Measurements from ENCODE around the gene PSMA5.

PSMA5 gene

GRCh38 chr1:109392037-109392787 lies 34.0 kb downstream of the PSMA5 start:
- Mint-ChIP-seq H3K27me3 (ENCODE audit: low read depth) (peaks cover 66% of the 10 kb centered on the region), H3K9me3 (no peaks in the 10 kb centered on the region), H3K36me3 (ENCODE audit: low read depth) (no peaks in the 10 kb centered on the region), H3K4me1 (ENCODE audit: low read depth) (peaks cover 12% of the 10 kb centered on the region), H3K27ac (no peak overlapping the region), H3K4me3 (no peak overlapping the region)

- no peak overlapping the region for H3K27ac Mint-ChIP-seq
- peaks cover 62% of the 10 kb centered on the region for H3K27me3 Mint-ChIP-seq (ENCODE audit: low read depth)
- H3K4me3 Mint-ChIP-seq = no peak overlapping the region
- H3K4me1 Mint-ChIP-seq (ENCODE audit: low read depth) = peaks cover 12% of the 10 kb centered on the region
- no peaks in the 10 kb centered on the region for H3K9me3 Mint-ChIP-seq
- H3K36me3 Mint-ChIP-seq (ENCODE audit: low read depth) = no peaks in the 10 kb centered on the region
Measured at GRCh38 chr1:109391626-109392025, 34.6 kb downstream of the PSMA5 start.

GRCh38 chr1:109391157-109391556 lies 35.1 kb downstream of the PSMA5 start:
- H3K9me3 Mint-ChIP-seq = no peaks in the 10 kb centered on the region
- H3K27me3 Mint-ChIP-seq (ENCODE audit: low read depth) = peaks cover 59% of the 10 kb centered on the region
- no peak overlapping the region for H3K4me3 Mint-ChIP-seq
- no peaks in the 10 kb centered on the region for H3K36me3 Mint-ChIP-seq (ENCODE audit: low read depth)
- no peak overlapping the region for H3K27ac Mint-ChIP-seq
- peaks cover 12% of the 10 kb centered on the region for H3K4me1 Mint-ChIP-seq (ENCODE audit: low read depth)

- Mint-ChIP-seq H3K4me3 (no peak overlapping the region), H3K4me1 (ENCODE audit: low read depth) (peaks cover 13% of the 10 kb centered on the region), H3K36me3 (ENCODE audit: low read depth) (no peaks in the 10 kb centered on the region)
Measured at GRCh38 chr1:109389638-109390341, 36.5 kb downstream of the PSMA5 start.

GRCh38 chr1:109388884-109389637 lies 37.2 kb downstream of the PSMA5 start:
- no peaks in the 10 kb centered on the region for H3K9me3 Mint-ChIP-seq
- H3K4me1 Mint-ChIP-seq (ENCODE audit: low read depth) = peaks cover 13% of the 10 kb centered on the region
- H3K27ac Mint-ChIP-seq = no peak overlapping the region
- H3K4me3 Mint-ChIP-seq = no peak overlapping the region
- no peaks in the 10 kb centered on the region for H3K36me3 Mint-ChIP-seq (ENCODE audit: low read depth)
- H3K27me3 Mint-ChIP-seq (ENCODE audit: low read depth) = peaks cover 39% of the 10 kb centered on the region

More at GRCh38 chr1:109389638-109390341, 36.5 kb downstream of the PSMA5 start:
- peaks cover 46% of the 10 kb centered on the region for H3K27me3 Mint-ChIP-seq (ENCODE audit: low read depth)
- H3K27ac Mint-ChIP-seq = no peak overlapping the region
- no peaks in the 10 kb centered on the region for H3K9me3 Mint-ChIP-seq

- H3K4me3 Mint-ChIP-seq = no peak overlapping the region
- H3K27ac Mint-ChIP-seq = no peak overlapping the region
- peaks cover 13% of the 10 kb centered on the region for H3K4me1 Mint-ChIP-seq (ENCODE audit: low read depth)
- H3K36me3 Mint-ChIP-seq (ENCODE audit: low read depth) = no peaks in the 10 kb centered on the region
- no peaks in the 10 kb centered on the region for H3K9me3 Mint-ChIP-seq
- H3K27me3 Mint-ChIP-seq (ENCODE audit: low read depth) = peaks cover 34% of the 10 kb centered on the region
Measured at GRCh38 chr1:109388208-109388711, 38.0 kb downstream of the PSMA5 start.

GRCh38 chr1:109386054-109386717 lies 40.1 kb downstream of the PSMA5 start:
- H3K9me3 Mint-ChIP-seq = no peaks in the 10 kb centered on the region
- H3K36me3 Mint-ChIP-seq (ENCODE audit: low read depth) = no peaks in the 10 kb centered on the region
- no peak overlapping the region for H3K27ac Mint-ChIP-seq
- H3K4me3 Mint-ChIP-seq = no peak overlapping the region
- H3K4me1 Mint-ChIP-seq (ENCODE audit: low read depth) = peaks cover 8% of the 10 kb centered on the region
- peaks cover 23% of the 10 kb centered on the region for H3K27me3 Mint-ChIP-seq (ENCODE audit: low read depth)

- Mint-ChIP-seq H3K36me3 (ENCODE audit: low read depth) (no peaks in the 10 kb centered on the region), H3K9me3 (no peaks in the 10 kb centered on the region), H3K4me3 (no peak overlapping the region), H3K27ac (no peak overlapping the region), H3K27me3 (ENCODE audit: low read depth) (peaks cover 22% of the 10 kb centered on the region), H3K4me1 (ENCODE audit: low read depth) (peaks cover 8% of the 10 kb centered on the region)
Measured at GRCh38 chr1:109385417-109385816, 40.8 kb downstream of the PSMA5 start.

- Mint-ChIP-seq H3K4me3 (no peak overlapping the region), H3K27me3 (ENCODE audit: low read depth) (peaks cover 8% of the 10 kb centered on the region), H3K36me3 (ENCODE audit: low read depth) (no peaks in the 10 kb centered on the region), H3K4me1 (ENCODE audit: low read depth) (peaks cover 4% of the 10 kb centered on the region), H3K27ac (no peak overlapping the region), H3K9me3 (no peaks in the 10 kb centered on the region)
Measured at GRCh38 chr1:109383854-109384253, 42.4 kb downstream of the PSMA5 start.

- Mint-ChIP-seq H3K4me3 (no peak overlapping the region), H3K36me3 (ENCODE audit: low read depth) (no peaks in the 10 kb centered on the region), H3K27me3 (ENCODE audit: low read depth) (peaks cover 6% of the 10 kb centered on the region), H3K9me3 (no peaks in the 10 kb centered on the region), H3K4me1 (ENCODE audit: low read depth) (peaks cover 4% of the 10 kb centered on the region), H3K27ac (no peak overlapping the region)
Measured at GRCh38 chr1:109383087-109383779, 43.0 kb downstream of the PSMA5 start.

- Mint-ChIP-seq H3K27ac (no peak overlapping the region), H3K36me3 (ENCODE audit: low read depth) (no peaks in the 10 kb centered on the region), H3K9me3 (no peaks in the 10 kb centered on the region), H3K27me3 (ENCODE audit: low read depth) (peaks cover 3% of the 10 kb centered on the region), H3K4me1 (ENCODE audit: low read depth) (peaks cover 4% of the 10 kb centered on the region), H3K4me3 (no peak overlapping the region)
Measured at GRCh38 chr1:109381573-109381972, 44.7 kb downstream of the PSMA5 start.

GRCh38 chr1:109379907-109380306 lies 46.3 kb downstream of the PSMA5 start:
- peaks cover 7% of the 10 kb centered on the region for H3K4me1 Mint-ChIP-seq (ENCODE audit: low read depth)
- peaks cover under 1% of the 10 kb centered on the region for H3K36me3 Mint-ChIP-seq (ENCODE audit: low read depth)
- no peak overlapping the region for H3K4me3 Mint-ChIP-seq
- no peak overlapping the region for H3K27ac Mint-ChIP-seq
- peaks cover 3% of the 10 kb centered on the region for H3K27me3 Mint-ChIP-seq (ENCODE audit: low read depth)
- peaks cover under 1% of the 10 kb centered on the region for H3K9me3 Mint-ChIP-seq

GRCh38 chr1:109379422-109379821 lies 46.8 kb downstream of the PSMA5 start:
- H3K4me3 Mint-ChIP-seq = no peak overlapping the region
- peaks cover 2% of the 10 kb centered on the region for H3K36me3 Mint-ChIP-seq (ENCODE audit: low read depth)
- peaks cover 10% of the 10 kb centered on the region for H3K4me1 Mint-ChIP-seq (ENCODE audit: low read depth)
- H3K27me3 Mint-ChIP-seq (ENCODE audit: low read depth) = peaks cover 3% of the 10 kb centered on the region
- H3K9me3 Mint-ChIP-seq = peaks cover 4% of the 10 kb centered on the region
- H3K27ac Mint-ChIP-seq = no peak overlapping the region

- Mint-ChIP-seq H3K9me3 (peaks cover 4% of the 10 kb centered on the region), H3K4me1 (ENCODE audit: low read depth) (peaks cover 17% of the 10 kb centered on the region), H3K4me3 (no peak overlapping the region), H3K27me3 (ENCODE audit: low read depth) (peaks cover 3% of the 10 kb centered on the region), H3K27ac (no peak overlapping the region), H3K36me3 (ENCODE audit: low read depth) (peaks cover 4% of the 10 kb centered on the region)
Measured at GRCh38 chr1:109377698-109378097, 48.5 kb downstream of the PSMA5 start.

All from T-helper 1 cell treated with Interleukin-12 subunit alpha and Interleukin-12 subunit beta and Interleukin-4 antibody, amounts not matched to agents 30 μg/mL and 1 μg/mL, for 36 hours (primary cell).